HEK293T (cell line): ENCODE measurements around the gene ACAA1.

Source experiments
- ARNT ChIP-seq: fragments of 450-650 bp; IDR thresholded peaks from 2 replicates; pipeline ENCODE4 v1.6.1; 2017; ENCODE audit warnings: mild to moderate bottlenecking
- BHLHE40 ChIP-seq: fragments of 450-650 bp; IDR thresholded peaks from 2 replicates; pipeline ENCODE4 v1.6.1; 2016; ENCODE audit warnings: mild to moderate bottlenecking, moderate library complexity, borderline replicate concordance
- CTBP1 ChIP-seq: fragments of 450-650 bp; IDR thresholded peaks from 2 replicates; pipeline ENCODE4 v1.6.1; 2016; ENCODE audit warnings: borderline replicate concordance
- ELF4 ChIP-seq: fragments of 450-650 bp; IDR thresholded peaks from 2 replicates; pipeline ENCODE4 v1.6.1; 2017; ENCODE audit warnings: antibody characterized with exemption
- FOXA1 ChIP-seq: fragments of 450-650 bp; IDR thresholded peaks from 2 replicates; pipeline ENCODE4 v1.6.1; 2016; ENCODE audit warnings: mild to moderate bottlenecking
- FOXK2 ChIP-seq: fragments of 450-650 bp; IDR thresholded peaks from 2 replicates; pipeline ENCODE4 v1.6.1; 2016; ENCODE audit warnings: mild to moderate bottlenecking
- FOXM1 ChIP-seq: fragments of 450-650 bp; IDR thresholded peaks from 2 replicates; pipeline ENCODE4 v1.6.1; 2017; ENCODE audit warnings: mild to moderate bottlenecking, borderline replicate concordance
- L3MBTL2 ChIP-seq: fragments of 450-650 bp; conservative IDR thresholded peaks from 2 replicates; pipeline ENCODE4 v1.6.1; 2016; ENCODE audit warnings: mild to moderate bottlenecking
- NFRKB ChIP-seq: fragments of 450-650 bp; IDR thresholded peaks from 2 replicates; pipeline ENCODE4 v1.6.1; 2016; ENCODE audit warnings: mild to moderate bottlenecking, moderate library complexity
- SP1 ChIP-seq: fragments of 450-650 bp; IDR thresholded peaks from 2 replicates; pipeline ENCODE4 v1.6.1; 2017
- SUZ12 ChIP-seq: fragments of 450-650 bp; IDR thresholded peaks from 2 replicates; pipeline ENCODE4 v1.6.1; 2016; ENCODE audit warnings: mild to moderate bottlenecking
- TARDBP ChIP-seq: fragments of 450-650 bp; IDR thresholded peaks from 2 replicates; pipeline ENCODE4 v1.6.1; 2016
- TF ChIP-seq, protein P1 (sequence below): fragments of 450-650 bp; IDR thresholded peaks from 2 replicates; pipeline ENCODE4 v1.6.1; 2016

DNA sequence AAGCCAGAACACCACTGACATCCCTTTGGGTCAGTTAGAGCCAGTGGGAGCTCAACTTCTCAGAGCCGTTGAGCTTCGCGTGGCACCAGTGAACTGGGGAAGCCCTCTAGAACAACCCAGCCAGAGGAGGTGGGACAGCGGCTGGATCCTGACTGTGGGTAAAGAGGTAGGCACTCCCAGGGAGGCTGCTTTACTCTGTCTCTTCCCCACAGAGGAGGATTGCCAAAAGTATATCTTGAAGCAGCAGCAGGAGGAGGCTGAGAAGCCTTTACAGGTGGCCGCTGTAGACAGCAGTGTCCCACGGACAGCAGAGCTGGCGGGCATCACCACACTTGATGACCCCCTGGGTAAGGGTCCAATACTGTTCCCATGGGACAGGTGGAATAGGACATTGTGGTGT, 2.7 kb upstream of the ACAA1 start:
- TF ChIP-seq BHLHE40 = no peak
- no peak for TF ChIP-seq FOXA1
- no peak for TF ChIP-seq FOXM1
- TF ChIP-seq NFRKB = no peak
- TF ChIP-seq SP1 = no peak
- no peak for TF ChIP-seq L3MBTL2
- no peak for TF ChIP-seq ELF4
- TF ChIP-seq CTBP1 = no peak
- no peak for TF ChIP-seq TARDBP
- TF ChIP-seq FOXK2 = no peak
- TF ChIP-seq, protein P1, sequence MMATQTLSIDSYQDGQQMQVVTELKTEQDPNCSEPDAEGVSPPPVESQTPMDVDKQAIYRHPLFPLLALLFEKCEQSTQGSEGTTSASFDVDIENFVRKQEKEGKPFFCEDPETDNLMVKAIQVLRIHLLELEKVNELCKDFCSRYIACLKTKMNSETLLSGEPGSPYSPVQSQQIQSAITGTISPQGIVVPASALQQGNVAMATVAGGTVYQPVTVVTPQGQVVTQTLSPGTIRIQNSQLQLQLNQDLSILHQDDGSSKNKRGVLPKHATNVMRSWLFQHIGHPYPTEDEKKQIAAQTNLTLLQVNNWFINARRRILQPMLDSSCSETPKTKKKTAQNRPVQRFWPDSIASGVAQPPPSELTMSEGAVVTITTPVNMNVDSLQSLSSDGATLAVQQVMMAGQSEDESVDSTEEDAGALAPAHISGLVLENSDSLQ = no peak
- TF ChIP-seq ARNT = no peak
- TF ChIP-seq SUZ12 = no peak
